Mucosa of descending colon (tissue), 3 donors: ENCODE data around the gene SYTL3. TPM values are rescaled to one million over a fixed set of nuclear protein-coding genes. Genes with fewer than 3 reads are reported as not detected.

Source experiments
- ATAC-seq: fragments of 200-7000 bp; cut with Tn5 transposase; one replicate; pipeline ENCODE4 v1.9.1; 2020; ENCODE audit warnings: mild to moderate bottlenecking, moderate library complexity
- DNase-seq, 3 donors: peaks; one replicate each; pipeline ENCODE4 v3.0.0-alpha.2; 2020
- H3K36me3 ChIP-seq: fragments of 200-600 bp; one replicate; pipeline ENCODE4 v1.8.0; 2021; ENCODE audit warnings: low read depth, mild to moderate bottlenecking
- H3K4me1 ChIP-seq: fragments of 200-600 bp; one replicate; pipeline ENCODE4 v1.8.0; 2021; ENCODE audit warnings: low read depth, mild to moderate bottlenecking
- H3K4me3 ChIP-seq: fragments of 200-600 bp; one replicate; pipeline ENCODE4 v1.8.0; 2021; ENCODE audit warnings: mild to moderate bottlenecking
- H3K9me3 ChIP-seq: fragments of 200-600 bp; one replicate; pipeline ENCODE4 v1.8.0; 2021; ENCODE audit warnings: mild to moderate bottlenecking
- intact Hi-C, 2 donors: fragments of 100-400 bp; cut with DNase I in 1 of 2; cut with micrococcal nuclease in 1 of 2; formaldehyde crosslinking; loops; one replicate each; pipeline versions ENCODE4 v1.11.0 to v1.11.1; 2022; cut with DNase I, micrococcal nuclease
- total RNA-seq, 3 donors: library from RNA; stranded (reverse); fragmentation: NEBNext Ultra II Directional in 2 of 3; extraction: Animal tissue kit (Norgen Biotek cat#: 25700) in 2 of 3; gene quantifications; one replicate each; pipeline versions ENCODE4 v1.2.1 to v1.2.4, GENCODE V29; 2021 to 2023
- TF ChIP-seq, protein P1 (sequence below): fragments of 200-600 bp; IDR thresholded peaks from one replicate; pipeline ENCODE4 v1.8.0; 2022; ENCODE audit warnings: antibody characterized with exemption, mild to moderate bottlenecking
- donor health status: DM: no; HTN: no; CAD: no; lungs with moderate emphysema.
- donor health status: DM: no; HTN: no; CAD: no.
- donor health status: DM: no; HTN: yes; CAD: no.

SYTL3 gene
- total RNA-seq, 3 donors from 2014 or later, result 2.8 to 4.7 (median 4.4) TPM

DNA sequence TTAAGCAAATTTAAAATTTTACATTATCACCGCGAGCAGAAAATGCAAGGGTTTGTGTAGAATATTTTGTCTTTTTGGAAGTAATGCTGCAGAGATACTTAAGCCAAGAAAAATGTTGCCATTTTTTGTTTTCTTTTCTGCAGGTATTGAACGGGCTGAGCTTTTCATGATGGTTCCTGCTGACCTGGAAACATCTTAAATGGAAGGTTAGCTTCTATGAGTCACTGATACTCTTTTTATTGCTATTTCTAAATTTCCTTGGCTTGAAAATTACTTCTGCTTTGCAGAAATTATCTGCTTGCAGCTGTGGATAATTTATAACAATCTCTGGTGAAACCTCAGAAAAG, 12.7 kb downstream of the SYTL3 start:
- no peak overlapping the region for H3K4me3 ChIP-seq
- intact Hi-C loops, result no loop called here
- peaks cover 6% of the 10 kb centered on the region for H3K4me1 ChIP-seq
- DNase-seq, result no peak
- no peaks in the 10 kb centered on the region for H3K36me3 ChIP-seq
- TF ChIP-seq, protein P1, sequence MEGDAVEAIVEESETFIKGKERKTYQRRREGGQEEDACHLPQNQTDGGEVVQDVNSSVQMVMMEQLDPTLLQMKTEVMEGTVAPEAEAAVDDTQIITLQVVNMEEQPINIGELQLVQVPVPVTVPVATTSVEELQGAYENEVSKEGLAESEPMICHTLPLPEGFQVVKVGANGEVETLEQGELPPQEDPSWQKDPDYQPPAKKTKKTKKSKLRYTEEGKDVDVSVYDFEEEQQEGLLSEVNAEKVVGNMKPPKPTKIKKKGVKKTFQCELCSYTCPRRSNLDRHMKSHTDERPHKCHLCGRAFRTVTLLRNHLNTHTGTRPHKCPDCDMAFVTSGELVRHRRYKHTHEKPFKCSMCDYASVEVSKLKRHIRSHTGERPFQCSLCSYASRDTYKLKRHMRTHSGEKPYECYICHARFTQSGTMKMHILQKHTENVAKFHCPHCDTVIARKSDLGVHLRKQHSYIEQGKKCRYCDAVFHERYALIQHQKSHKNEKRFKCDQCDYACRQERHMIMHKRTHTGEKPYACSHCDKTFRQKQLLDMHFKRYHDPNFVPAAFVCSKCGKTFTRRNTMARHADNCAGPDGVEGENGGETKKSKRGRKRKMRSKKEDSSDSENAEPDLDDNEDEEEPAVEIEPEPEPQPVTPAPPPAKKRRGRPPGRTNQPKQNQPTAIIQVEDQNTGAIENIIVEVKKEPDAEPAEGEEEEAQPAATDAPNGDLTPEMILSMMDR, result no peak
- no peak for ATAC-seq
- no peaks in the 10 kb centered on the region for H3K9me3 ChIP-seq

DNA sequence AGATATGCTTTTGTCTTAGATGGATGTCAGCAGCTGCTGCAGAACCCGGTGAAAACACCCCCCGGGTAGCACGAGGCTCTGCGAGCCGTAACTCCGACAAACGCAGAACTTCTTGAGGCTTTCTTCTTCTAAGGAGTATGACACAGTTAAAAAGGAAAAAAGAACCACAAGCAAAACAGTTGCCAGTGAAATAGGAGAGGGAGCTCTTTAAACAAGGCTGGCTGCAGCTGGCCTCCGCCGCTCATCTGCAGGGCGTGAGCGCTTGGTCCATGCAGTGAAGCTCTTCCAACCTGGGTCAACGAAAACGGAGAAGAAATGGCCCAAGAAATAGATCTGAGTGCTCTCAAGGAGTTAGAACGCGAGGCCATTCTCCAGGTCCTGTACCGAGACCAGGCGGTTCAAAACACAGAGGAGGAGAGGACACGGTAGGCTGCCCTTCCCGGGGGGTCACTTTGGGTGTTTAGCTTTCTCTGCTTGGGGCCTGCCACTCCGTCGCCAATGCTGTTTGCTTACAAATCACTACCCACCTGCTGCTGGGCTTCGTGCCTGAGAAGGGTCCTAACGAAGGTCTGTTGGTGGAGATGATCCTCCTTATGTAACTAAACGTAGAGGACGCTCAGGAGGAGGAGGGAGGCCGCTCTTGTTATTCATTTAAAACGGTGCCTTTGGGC, 13.2 kb downstream of the SYTL3 start:
- peaks cover 6% of the 10 kb centered on the region for H3K4me1 ChIP-seq
- H3K9me3 ChIP-seq, result no peaks in the 10 kb centered on the region
- intact Hi-C loops, result no loop called here
- H3K4me3 ChIP-seq, result no peak overlapping the region
- no peaks in the 10 kb centered on the region for H3K36me3 ChIP-seq
- ATAC-seq (peak; percentile 20), DNase-seq (no peak)
- TF ChIP-seq, protein P1, result no peak

DNA sequence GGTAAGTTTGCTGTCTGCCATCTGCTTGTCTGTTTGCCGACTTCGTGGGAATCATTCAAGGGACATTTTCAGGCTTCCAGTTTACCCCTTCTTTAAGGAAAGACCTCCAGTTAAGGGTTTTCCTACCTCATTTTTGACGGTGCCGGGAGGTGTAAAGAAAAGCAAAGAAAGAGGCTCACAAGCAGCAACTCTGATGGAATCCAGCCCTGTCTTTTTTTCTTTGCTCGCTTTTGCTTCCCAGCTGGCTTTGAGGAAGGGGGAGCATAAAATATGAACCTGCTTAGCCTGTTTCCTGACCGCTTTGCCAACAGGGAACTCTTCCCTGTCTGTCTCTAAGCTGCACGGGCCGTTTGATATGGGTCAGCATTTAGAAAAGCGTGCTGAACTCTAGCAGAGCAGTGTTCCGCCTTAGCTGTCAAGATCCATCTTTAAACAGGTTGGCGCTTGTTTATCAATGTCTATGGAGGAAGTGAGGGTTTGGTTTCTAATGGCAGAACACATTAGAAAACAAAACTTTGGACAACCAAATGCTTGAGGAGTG, 13.8 kb downstream of the SYTL3 start:
- intact Hi-C loops, result no loop called here
- Histone ChIP-seq H3K9me3 (no peaks in the 10 kb centered on the region), H3K4me1 (peaks cover 6% of the 10 kb centered on the region), H3K4me3 (no peak overlapping the region), H3K36me3 (no peaks in the 10 kb centered on the region)
- ATAC-seq, result peak; percentile 75
- TF ChIP-seq, protein P1, result no peak
- DNase-seq, result peak in 1 of 3 donors; percentile 53

DNA sequence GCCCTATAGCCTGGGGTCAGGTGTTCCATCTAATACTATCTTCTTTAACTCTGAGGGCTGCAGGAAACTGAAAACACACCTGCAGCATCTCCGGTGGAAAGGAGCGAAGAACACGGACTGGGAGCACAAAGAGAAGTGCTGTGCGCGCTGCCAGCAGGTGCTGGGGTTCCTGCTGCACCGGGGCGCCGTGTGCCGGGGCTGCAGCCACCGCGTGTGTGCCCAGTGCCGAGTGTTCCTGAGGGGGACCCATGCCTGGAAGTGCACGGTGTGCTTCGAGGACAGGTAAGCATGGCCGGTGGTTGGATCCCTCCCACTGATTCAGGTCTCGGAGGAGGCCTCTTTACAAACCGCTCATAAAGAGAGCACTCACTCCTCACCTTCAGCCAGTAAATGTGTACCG, 15.5 kb downstream of the SYTL3 start:
- Histone ChIP-seq H3K36me3 (no peaks in the 10 kb centered on the region), H3K4me3 (no peak overlapping the region), H3K4me1 (peaks cover 6% of the 10 kb centered on the region), H3K9me3 (no peaks in the 10 kb centered on the region)
- ATAC-seq, result no peak
- intact Hi-C loops, result no loop called here
- TF ChIP-seq, protein P1, result no peak
- DNase-seq, result no peak

DNA sequence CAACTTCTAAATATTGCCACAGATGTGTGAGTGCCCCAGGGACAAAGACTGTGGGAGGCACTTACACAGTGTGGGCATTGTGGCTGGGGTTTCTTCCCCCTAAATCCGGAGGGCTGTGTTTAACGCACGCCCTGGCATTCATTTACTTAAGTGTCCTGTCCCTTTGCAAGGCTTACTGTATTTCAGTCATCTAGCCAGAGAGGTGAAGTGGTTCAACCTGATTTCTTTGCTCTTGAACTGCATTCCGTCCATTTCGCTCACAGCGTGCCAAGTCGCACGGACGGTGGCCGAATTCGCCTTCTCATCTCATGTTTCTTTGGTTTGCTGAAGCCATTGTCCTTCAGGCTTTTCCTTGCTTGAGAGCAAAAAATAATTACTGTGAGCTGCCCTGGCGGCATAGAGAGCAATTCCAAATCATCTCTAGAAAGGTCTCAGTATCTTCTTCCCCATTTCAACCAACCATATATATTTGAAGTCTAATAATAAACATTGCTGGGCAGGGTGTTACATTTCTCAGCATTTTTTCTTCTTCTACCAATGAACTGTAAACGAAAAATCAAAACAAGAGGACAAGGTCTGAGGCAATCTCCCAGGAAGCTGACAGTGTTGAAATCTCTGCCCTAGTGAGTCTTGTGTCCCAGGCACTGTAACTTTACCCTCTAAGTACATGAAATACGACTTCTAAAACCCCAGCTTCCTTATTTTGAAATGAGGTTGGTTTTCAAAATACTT, 16.9 kb downstream of the SYTL3 start:
- ATAC-seq (peak; percentile 46), DNase-seq (no peak)
- TF ChIP-seq, protein P1, result no peak
- peaks cover 6% of the 10 kb centered on the region for H3K4me1 ChIP-seq
- H3K9me3 ChIP-seq, result no peaks in the 10 kb centered on the region
- no peaks in the 10 kb centered on the region for H3K36me3 ChIP-seq
- intact Hi-C loops, result no loop called here
- no peak overlapping the region for H3K4me3 ChIP-seq
